GM12878 (cell line): ENCODE measurements around the gene ACSL4. TPM values are rescaled to one million over a fixed set of nuclear protein-coding genes. Genes with fewer than 3 reads are reported as not detected.

Source experiments
- ATAC-seq: fragments of 200-7000 bp; cut with Tn5 transposase; 3 replicates; pipeline ENCODE4 v1.9.1; 2020; ENCODE audit warnings: mild to moderate bottlenecking, moderate library complexity
- BruUV-seq: library from RNA; stranded (reverse); fragments of 400-500 nt; replicated peaks from 2 replicates; lab custom pipeline; 2021; lab: Mats Ljungman, UMichigan
- CTCF ChIA-PET: fragments of 300-600 bp; sonication (Branson Sonifier 250); formaldehyde crosslinking; extraction: SDS; loops from one replicate; lab custom pipeline; 2021; ENCODE audit warnings: inconsistent platforms; lab: Yijun Ruan, JAX
- POLR2A ChIA-PET: fragments of 350-600 bp; formaldehyde crosslinking; extraction: SDS; loops from one replicate; lab custom pipeline; 2021; ENCODE audit warnings: inconsistent platforms; lab: Charles Lee
- RAD21 ChIA-PET: fragments of 300-600 bp; sonication (Branson Sonifier 250); formaldehyde crosslinking; loops from one replicate; lab custom pipeline; 2023; ENCODE audit warnings: antibody characterized with exemption; ENCODE audit not compliant: unreplicated experiment; lab: Charles Lee
- SMC1A ChIA-PET: fragments of 300-600 bp; sonication (Branson Sonifier 250); formaldehyde crosslinking; loops from one replicate; lab custom pipeline; 2023; ENCODE audit not compliant: unreplicated experiment, uncharacterized antibody; lab: Charles Lee
- DNase-seq: peaks from one replicate; pipeline ENCODE4 v3.0.0-alpha.2; 2011; ENCODE audit warnings: low read depth, low spot score
- FAIRE-seq: peaks from 3 replicates; lab custom pipeline; 2011; peaks lifted over from hg19 to GRCh38; lab: Jason Lieb, UNC
- H2AFZ ChIP-seq: 2 replicates; pipeline ENCODE4 v1.6.0; 2011; ENCODE audit warnings: low read depth, low read length, control low read depth; ENCODE audit not compliant: control insufficient read depth
- H3K27ac ChIP-seq: 2 replicates; pipeline ENCODE4 v1.5.1; 2011; ENCODE audit warnings: control low read depth; ENCODE audit not compliant: control insufficient read depth, insufficient read depth
- H3K27me3 ChIP-seq, 2 experiments: replicated peaks in 1 of 2; 2 replicates each; pipeline versions ENCODE4 v1.6.0 to v1.6.1; 2011; ENCODE audit warnings: low read length in 1 of 2; ENCODE audit not compliant: control insufficient read depth in 2 of 2, insufficient read depth in 2 of 2
- H3K36me3 ChIP-seq, 2 experiments: 2 replicates each; pipeline ENCODE4 v1.5.1; 2011; ENCODE audit warnings: low read length in 1 of 2; ENCODE audit not compliant: control insufficient read depth in 2 of 2, insufficient read depth in 2 of 2
- H3K4me1 ChIP-seq: 2 replicates; pipeline ENCODE4 v1.6.1; 2011; ENCODE audit warnings: mild to moderate bottlenecking, low read length, moderate library complexity, mixed read lengths; ENCODE audit not compliant: control insufficient read depth, insufficient read depth
- H3K4me2 ChIP-seq: 2 replicates; pipeline ENCODE4 v1.6.0; 2011; ENCODE audit warnings: control low read depth; ENCODE audit not compliant: control insufficient read depth, insufficient read depth
- H3K4me3 ChIP-seq: fragments of 200-600 bp; sonication (generic); 2 replicates; pipeline ENCODE4 v1.5.1; 2016
- H3K79me2 ChIP-seq: 2 replicates; pipeline ENCODE4 v1.6.0; 2011; ENCODE audit warnings: low read length; ENCODE audit not compliant: control insufficient read depth, insufficient read depth
- H3K9ac ChIP-seq: 2 replicates; pipeline ENCODE4 v1.8.0; 2011; ENCODE audit warnings: low read length, control low read depth, mixed read lengths; ENCODE audit not compliant: control insufficient read depth, insufficient read depth
- H3K9me3 ChIP-seq: replicated peaks from 3 replicates; pipeline ENCODE4 v1.5.1; 2011; ENCODE audit warnings: mild to moderate bottlenecking, low read length; ENCODE audit not compliant: control insufficient read depth, insufficient read depth
- H4K20me1 ChIP-seq: 2 replicates; pipeline ENCODE4 v1.6.0; 2011; ENCODE audit not compliant: control insufficient read depth, insufficient read depth
- E2F4 ChIP-seq: IDR thresholded peaks from 2 replicates; pipeline ENCODE4 v1.6.1; 2012; ENCODE audit warnings: low read depth, low read length, improper control_type of control experiment
- E2F8 ChIP-seq: fragments of 450-650 bp; IDR thresholded peaks from 2 replicates; pipeline ENCODE4 v1.6.1; 2018; ENCODE audit warnings: mild to moderate bottlenecking, low read depth, moderate library complexity; ENCODE audit not compliant: partially characterized antibody
- EP300 ChIP-seq, 2 experiments: fragments of 150-350 bp in 1 of 2; IDR thresholded peaks; 2 replicates each; pipeline ENCODE4 v1.6.1; 2011 to 2012; ENCODE audit warnings: low read depth in 2 of 2, low read length in 2 of 2, borderline replicate concordance in 1 of 2, improper control_type of control experiment in 1 of 2, inconsistent platforms in 1 of 2; ENCODE audit not compliant: control insufficient read depth in 1 of 2
- NR2C1 ChIP-seq: fragments of 450-650 bp; IDR thresholded peaks from 2 replicates; pipeline ENCODE4 v1.6.1; 2017; ENCODE audit warnings: antibody characterized with exemption, mild to moderate bottlenecking, moderate library complexity
- POLR2AphosphoS5 ChIP-seq: IDR thresholded peaks from 2 replicates; pipeline ENCODE4 v1.6.1; 2011; ENCODE audit warnings: mild to moderate bottlenecking, low read length, inconsistent platforms
- SPI1 ChIP-seq: IDR thresholded peaks from 2 replicates; pipeline ENCODE4 v1.6.1; 2011; ENCODE audit warnings: low read depth, mild to moderate bottlenecking, low read length, moderate library complexity, borderline replicate concordance; ENCODE audit not compliant: insufficient read depth
- SUZ12 ChIP-seq: fragments of 200-600 bp; sonication (generic); IDR thresholded peaks from one replicate; pipeline ENCODE4 v1.6.1; 2018; ENCODE audit warnings: antibody characterized with exemption, mild to moderate bottlenecking; ENCODE audit not compliant: unreplicated experiment
- ZBED1 ChIP-seq: IDR thresholded peaks from 2 replicates; pipeline ENCODE4 v1.6.1; 2016; ENCODE audit warnings: borderline replicate concordance
- WGBS: methylation state at CpG from one replicate; pipeline ENCODE4 v1.1.6; 2016; ENCODE audit warnings: low lambda C conversion rate; ENCODE audit not compliant: insufficient replicate concordance, insufficient coverage; ENCODE audit errors: missing lambda C conversion rate; 5-methylcytosine and 5-hydroxymethylcytosine counted together
- in situ Hi-C: fragments of 300-500 bp; cut with MboI; formaldehyde crosslinking; loops from 9 replicates; pipeline ENCODE4 v1.14.3; 2018; ENCODE audit warnings: mixed read lengths
- intact Hi-C: fragments of 100-400 bp; cut with micrococcal nuclease; formaldehyde crosslinking; loops from one replicate; pipeline ENCODE4 v1.14.2; 2022; ENCODE audit not compliant: unreplicated experiment
- polyA plus RNA-seq, 11 experiments: library from polyadenylated mRNA; depleted of rRNA in 4 of 11; unstranded in 6 of 11; stranded (reverse) in 5 of 11; fragments of >200 nt; fragmentation: Nextera tagmentation in 4 of 11; fragmentation: Illumina TruSeq in 1 of 11; extraction: Ambion mirVana in 4 of 11; extraction: Trizol in 1 of 11; gene quantifications; 1 replicate in 1 of 11; 2 replicates in 10 of 11; pipeline versions ENCODE4 v1.2.1 to v1.2.3, GENCODE V29; 2011 to 2016; ENCODE audit warnings: inconsistent platforms in 2 of 11, missing spikeins in 2 of 11, low read depth in 1 of 11
- total RNA-seq, 4 experiments: library from RNA; depleted of rRNA in 3 of 4; stranded (reverse); fragments of >200 nt in 3 of 4; fragmentation: Illumina TruSeq in 1 of 4; extraction: Trizol in 1 of 4; gene quantifications; 2 replicates each; pipeline versions ENCODE4 v1.2.1 to v1.2.3, GENCODE V29; 2013 to 2021
- TF ChIP-seq, protein P1 (sequence below): fragments of 450-650 bp; IDR thresholded peaks from 2 replicates; pipeline ENCODE4 v1.6.1; 2018; ENCODE audit warnings: borderline replicate concordance, mild to moderate bottlenecking; ENCODE audit not compliant: partially characterized antibody
- TF ChIP-seq, protein P2 (sequence below): IDR thresholded peaks from 2 replicates; pipeline ENCODE4 v1.6.1; 2012; ENCODE audit warnings: improper control_type of control experiment, low read depth, low read length; ENCODE audit not compliant: insufficient replicate concordance

The ACSL4 gene
- total and polyA plus RNA-seq, 10 of the 15 experiments (the other 5 are each of a cell fraction or from before 2014, with no cell fraction given), result 20.7 to 66.6 (median 45.4) TPM

DNA sequence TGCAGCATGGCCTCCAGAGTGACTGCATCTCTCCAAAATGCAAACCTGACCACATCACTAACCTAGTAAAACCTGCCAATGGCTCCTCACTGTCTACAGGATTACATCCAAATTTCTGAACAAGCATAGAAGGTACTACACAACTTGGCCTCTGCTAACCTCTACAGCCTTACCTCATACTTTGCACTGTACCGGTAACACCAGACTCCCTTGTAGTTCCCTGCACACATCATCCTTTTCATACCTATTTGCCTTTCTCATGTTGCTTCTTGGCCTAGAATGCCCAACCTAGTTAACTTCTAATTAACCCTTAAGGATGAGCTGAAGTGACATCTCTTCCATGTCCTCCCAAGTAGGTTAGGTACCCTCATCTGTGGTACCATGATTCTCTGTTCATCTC, 74.7 kb downstream of the ACSL4 start:
- Histone ChIP-seq H3K4me3 (no peak overlapping the region), H3K9ac (no peak overlapping the region), H2AFZ (no peak overlapping the region), H3K4me1 (no peaks in the 10 kb centered on the region), H3K27me3 (no peaks in the 10 kb centered on the region), H4K20me1 (no peaks in the 10 kb centered on the region), H3K36me3 (peaks cover 0 to 11% of the 10 kb centered on the region in 2 experiments; a peak in 1 of 4 replicates), H3K27ac (no peak overlapping the region), H3K4me2 (no peak overlapping the region), H3K79me2 (no peaks in the 10 kb centered on the region), H3K9me3 (no peaks in the 10 kb centered on the region)
- DNase-seq (no peak), FAIRE-seq (no peak), ATAC-seq (no peak)
- ChIA-PET RAD21 (no interaction called here), POLR2A (no interaction called here), SMC1A (no interaction called here), CTCF (no interaction called here)
- in situ Hi-C loops, result no loop called here
- intact Hi-C loops, result no loop called here
- BruUV-seq, result no TSS peak
- WGBS, result 31% methylated on average over 1 of the region's 1 CpG
- no peak for TF ChIP-seq EP300 (IDR thresholded peaks at IDR 0.05; ENCODE audit: borderline replicate concordance in 1 of 2, control insufficient read depth in 1 of 2, low read depth in 2 of 2, low read length in 2 of 2)
- TF ChIP-seq NR2C1, result no peak
- no peak for TF ChIP-seq E2F4
- no peak for TF ChIP-seq E2F8
- TF ChIP-seq, protein P1, sequence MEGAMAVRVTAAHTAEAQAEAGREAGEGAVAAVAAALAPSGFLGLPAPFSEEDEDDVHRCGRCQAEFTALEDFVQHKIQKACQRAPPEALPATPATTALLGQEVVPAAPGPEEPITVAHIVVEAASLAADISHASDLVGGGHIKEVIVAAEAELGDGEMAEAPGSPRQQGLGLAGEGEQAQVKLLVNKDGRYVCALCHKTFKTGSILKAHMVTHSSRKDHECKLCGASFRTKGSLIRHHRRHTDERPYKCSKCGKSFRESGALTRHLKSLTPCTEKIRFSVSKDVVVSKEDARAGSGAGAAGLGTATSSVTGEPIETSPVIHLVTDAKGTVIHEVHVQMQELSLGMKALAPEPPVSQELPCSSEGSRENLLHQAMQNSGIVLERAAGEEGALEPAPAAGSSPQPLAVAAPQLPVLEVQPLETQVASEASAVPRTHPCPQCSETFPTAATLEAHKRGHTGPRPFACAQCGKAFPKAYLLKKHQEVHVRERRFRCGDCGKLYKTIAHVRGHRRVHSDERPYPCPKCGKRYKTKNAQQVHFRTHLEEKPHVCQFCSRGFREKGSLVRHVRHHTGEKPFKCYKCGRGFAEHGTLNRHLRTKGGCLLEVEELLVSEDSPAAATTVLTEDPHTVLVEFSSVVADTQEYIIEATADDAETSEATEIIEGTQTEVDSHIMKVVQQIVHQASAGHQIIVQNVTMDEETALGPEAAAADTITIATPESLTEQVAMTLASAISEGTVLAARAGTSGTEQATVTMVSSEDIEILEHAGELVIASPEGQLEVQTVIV, result no peak
- no peak for TF ChIP-seq ZBED1
- TF ChIP-seq, protein P2, sequence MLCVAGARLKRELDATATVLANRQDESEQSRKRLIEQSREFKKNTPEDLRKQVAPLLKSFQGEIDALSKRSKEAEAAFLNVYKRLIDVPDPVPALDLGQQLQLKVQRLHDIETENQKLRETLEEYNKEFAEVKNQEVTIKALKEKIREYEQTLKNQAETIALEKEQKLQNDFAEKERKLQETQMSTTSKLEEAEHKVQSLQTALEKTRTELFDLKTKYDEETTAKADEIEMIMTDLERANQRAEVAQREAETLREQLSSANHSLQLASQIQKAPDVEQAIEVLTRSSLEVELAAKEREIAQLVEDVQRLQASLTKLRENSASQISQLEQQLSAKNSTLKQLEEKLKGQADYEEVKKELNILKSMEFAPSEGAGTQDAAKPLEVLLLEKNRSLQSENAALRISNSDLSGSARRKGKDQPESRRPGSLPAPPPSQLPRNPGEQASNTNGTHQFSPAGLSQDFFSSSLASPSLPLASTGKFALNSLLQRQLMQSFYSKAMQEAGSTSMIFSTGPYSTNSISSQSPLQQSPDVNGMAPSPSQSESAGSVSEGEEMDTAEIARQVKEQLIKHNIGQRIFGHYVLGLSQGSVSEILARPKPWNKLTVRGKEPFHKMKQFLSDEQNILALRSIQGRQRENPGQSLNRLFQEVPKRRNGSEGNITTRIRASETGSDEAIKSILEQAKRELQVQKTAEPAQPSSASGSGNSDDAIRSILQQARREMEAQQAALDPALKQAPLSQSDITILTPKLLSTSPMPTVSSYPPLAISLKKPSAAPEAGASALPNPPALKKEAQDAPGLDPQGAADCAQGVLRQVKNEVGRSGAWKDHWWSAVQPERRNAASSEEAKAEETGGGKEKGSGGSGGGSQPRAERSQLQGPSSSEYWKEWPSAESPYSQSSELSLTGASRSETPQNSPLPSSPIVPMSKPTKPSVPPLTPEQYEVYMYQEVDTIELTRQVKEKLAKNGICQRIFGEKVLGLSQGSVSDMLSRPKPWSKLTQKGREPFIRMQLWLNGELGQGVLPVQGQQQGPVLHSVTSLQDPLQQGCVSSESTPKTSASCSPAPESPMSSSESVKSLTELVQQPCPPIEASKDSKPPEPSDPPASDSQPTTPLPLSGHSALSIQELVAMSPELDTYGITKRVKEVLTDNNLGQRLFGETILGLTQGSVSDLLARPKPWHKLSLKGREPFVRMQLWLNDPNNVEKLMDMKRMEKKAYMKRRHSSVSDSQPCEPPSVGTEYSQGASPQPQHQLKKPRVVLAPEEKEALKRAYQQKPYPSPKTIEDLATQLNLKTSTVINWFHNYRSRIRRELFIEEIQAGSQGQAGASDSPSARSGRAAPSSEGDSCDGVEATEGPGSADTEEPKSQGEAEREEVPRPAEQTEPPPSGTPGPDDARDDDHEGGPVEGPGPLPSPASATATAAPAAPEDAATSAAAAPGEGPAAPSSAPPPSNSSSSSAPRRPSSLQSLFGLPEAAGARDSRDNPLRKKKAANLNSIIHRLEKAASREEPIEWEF, result no peak
- no peak for TF ChIP-seq SUZ12
- TF ChIP-seq POLR2AphosphoS5, result no peak
- TF ChIP-seq SPI1, result no peak
